Spleen (tissue), 11 donors: ENCODE data around the gene IFFO2. TPM values are rescaled to one million over a fixed set of nuclear protein-coding genes. Genes with fewer than 3 reads are reported as not detected.

Experiments used
- DNase-seq: peaks from one replicate; pipeline ENCODE4 v3.0.0-alpha.2; 2020
- H3K27ac ChIP-seq, 8 donors: fragments of 200-600 bp; sonication (generic) in 7 of 8; 1 replicate in 4 of 8; 2 replicates in 4 of 8; pipeline versions ENCODE4 v1.5.0 to v1.8.0; 2016 to 2021; ENCODE audit warnings: inconsistent platforms in 4 of 8, mild to moderate bottlenecking in 4 of 8, moderate library complexity in 1 of 8
- H3K27me3 ChIP-seq, 7 donors: fragments of 200-600 bp; sonication (generic) in 6 of 7; replicated peaks in 1 of 7; 1 replicate in 4 of 7; 2 replicates in 3 of 7; pipeline versions ENCODE4 v1.5.0 to v1.8.0; 2016 to 2021; ENCODE audit warnings: inconsistent platforms in 3 of 7, mild to moderate bottlenecking in 1 of 7
- H3K36me3 ChIP-seq, 6 donors: fragments of 200-600 bp; sonication (generic) in 5 of 6; 1 replicate in 4 of 6; 2 replicates in 2 of 6; pipeline versions ENCODE4 v1.5.0 to v1.8.0; 2016 to 2021; ENCODE audit warnings: inconsistent platforms in 2 of 6
- H3K4me1 ChIP-seq, 6 donors: fragments of 200-600 bp; sonication (generic) in 5 of 6; 1 replicate in 3 of 6; 2 replicates in 3 of 6; pipeline versions ENCODE4 v1.5.0 to v1.8.0; 2016 to 2021; ENCODE audit warnings: inconsistent platforms in 3 of 6
- H3K4me3 ChIP-seq, 8 donors: fragments of 200-600 bp; sonication (generic) in 7 of 8; 1 replicate in 4 of 8; 2 replicates in 4 of 8; pipeline versions ENCODE4 v1.5.0 to v1.8.0; 2016 to 2021; ENCODE audit warnings: inconsistent platforms in 4 of 8, mild to moderate bottlenecking in 4 of 8, moderate library complexity in 2 of 8
- H3K9me3 ChIP-seq, 8 donors: fragments of 200-600 bp; sonication (generic) in 7 of 8; 1 replicate in 4 of 8; 2 replicates in 4 of 8; pipeline versions ENCODE4 v1.5.0 to v1.8.0; 2016 to 2021; ENCODE audit warnings: inconsistent platforms in 4 of 8
- POLR2A ChIP-seq, 3 donors: fragments of 450-650 bp; IDR thresholded peaks; one replicate each; pipeline ENCODE4 v1.5.1; 2017; ENCODE audit warnings: antibody characterized with exemption in 3 of 3, mild to moderate bottlenecking in 1 of 3
- POLR2AphosphoS5 ChIP-seq, 3 donors: sonication (generic); formaldehyde crosslinking; IDR thresholded peaks; one replicate each; pipeline ENCODE4 v1.5.1; 2017; ENCODE audit warnings: antibody characterized with exemption in 3 of 3
- WGBS, 5 donors: extraction: QIAGEN DNeasy Blood & Tissue Kit in 3 of 5; methylation state at CpG; one replicate each; pipeline versions ENCODE4 v1.1.5 to v1.1.7; 2013 to 2018; 5-methylcytosine and 5-hydroxymethylcytosine counted together
- intact Hi-C: fragments of 100-400 bp; cut with DNase I; formaldehyde crosslinking; loops from one replicate; pipeline ENCODE4 v1.15.0; 2023; ENCODE audit warnings: low total_unique reads
- polyA plus RNA-seq, 3 donors: library from polyadenylated mRNA; stranded (reverse); fragments of 200-250 nt; gene quantifications; one replicate each; pipeline ENCODE4 v1.2.1, GENCODE V29; 2013
- total RNA-seq, 7 donors: library from RNA; depleted of rRNA in 3 of 7; stranded (reverse); fragments of >200 nt in 3 of 7; fragmentation: NEBNext Ultra II Directional in 4 of 7; extraction: Animal tissue kit (Norgen Biotek cat#: 25700) in 4 of 7; gene quantifications; one replicate each; pipeline versions ENCODE4 v1.1.0 to v1.2.1, GENCODE V29; 2016 to 2021
- TF ChIP-seq, protein P1 (sequence below), 11 experiments: fragments of 200-600 bp in 7 of 11; fragments of 450-650 bp in 4 of 11; sonication (generic) in 4 of 11; IDR thresholded peaks in 8 of 11; conservative IDR thresholded peaks in 3 of 11; 1 replicate in 7 of 11; 2 replicates in 4 of 11; pipeline versions ENCODE4 v1.4.0 to v1.8.0; 2016 to 2021; ENCODE audit warnings: antibody characterized with exemption in 11 of 11, inconsistent platforms in 4 of 11, mild to moderate bottlenecking in 1 of 11
- donor health status: healthy with polysubstance abuse.
- donor health status: DM: no; HTN: no; CAD: no; lungs with moderate emphysema.
- donor health status: DM: no; HTN: no; CAD: no.
- donor health status: Bipolar disorder and iron deficiency.
- donor health status: healthy.
- donor health status: DM: no; HTN: no; CAD: no.
- donor health status: DM: yes; HTN: yes; CAD: no.

The IFFO2 gene
- total and polyA plus RNA-seq, 10 donors = 2.7 to 19.7 (median 14.8) TPM

DNA sequence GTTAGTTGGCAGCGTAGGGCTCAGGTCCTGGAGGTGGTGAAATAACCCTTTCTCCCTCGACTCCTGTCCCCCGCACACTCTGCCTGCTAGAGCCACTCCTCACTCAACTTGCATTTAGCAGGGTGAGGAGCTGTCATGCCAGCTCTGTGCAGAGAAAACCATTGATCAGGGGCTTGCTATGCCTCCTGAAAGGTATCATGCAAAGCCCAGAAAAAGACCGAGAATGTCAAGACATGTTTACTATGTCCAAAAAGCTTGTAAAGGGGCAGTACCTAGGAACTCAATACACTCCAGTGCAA, 72.1 kb downstream of the IFFO2 start:
- WGBS, 5 donors = 69 to 80% (median 75%) methylated on average over 4 of the region's 4 CpGs
- no peak for TF ChIP-seq POLR2AphosphoS5 (IDR thresholded peaks at IDR 0.05)
- TF ChIP-seq, protein P1, sequence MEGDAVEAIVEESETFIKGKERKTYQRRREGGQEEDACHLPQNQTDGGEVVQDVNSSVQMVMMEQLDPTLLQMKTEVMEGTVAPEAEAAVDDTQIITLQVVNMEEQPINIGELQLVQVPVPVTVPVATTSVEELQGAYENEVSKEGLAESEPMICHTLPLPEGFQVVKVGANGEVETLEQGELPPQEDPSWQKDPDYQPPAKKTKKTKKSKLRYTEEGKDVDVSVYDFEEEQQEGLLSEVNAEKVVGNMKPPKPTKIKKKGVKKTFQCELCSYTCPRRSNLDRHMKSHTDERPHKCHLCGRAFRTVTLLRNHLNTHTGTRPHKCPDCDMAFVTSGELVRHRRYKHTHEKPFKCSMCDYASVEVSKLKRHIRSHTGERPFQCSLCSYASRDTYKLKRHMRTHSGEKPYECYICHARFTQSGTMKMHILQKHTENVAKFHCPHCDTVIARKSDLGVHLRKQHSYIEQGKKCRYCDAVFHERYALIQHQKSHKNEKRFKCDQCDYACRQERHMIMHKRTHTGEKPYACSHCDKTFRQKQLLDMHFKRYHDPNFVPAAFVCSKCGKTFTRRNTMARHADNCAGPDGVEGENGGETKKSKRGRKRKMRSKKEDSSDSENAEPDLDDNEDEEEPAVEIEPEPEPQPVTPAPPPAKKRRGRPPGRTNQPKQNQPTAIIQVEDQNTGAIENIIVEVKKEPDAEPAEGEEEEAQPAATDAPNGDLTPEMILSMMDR (IDR thresholded peaks at IDR 0.05 in 8 of 11, conservative IDR thresholded peaks at IDR 0.05 in 3 of 11) = peak in 4 of 11 experiments; percentile 8 to 53 (median 10)
- no peak for TF ChIP-seq POLR2A (IDR thresholded peaks at IDR 0.05)
- Histone ChIP-seq H3K4me3 (no peak overlapping the region), H3K36me3 (peaks cover 0 to 92% (median 11%) of the 10 kb centered on the region in 6 donors), H3K9me3 (no peaks in the 10 kb centered on the region), H3K27ac (no peak overlapping the region), H3K27me3 (no peaks in the 10 kb centered on the region), H3K4me1 (no peaks in the 10 kb centered on the region)
- intact Hi-C loops = no loop called here
- DNase-seq = no peak

DNA sequence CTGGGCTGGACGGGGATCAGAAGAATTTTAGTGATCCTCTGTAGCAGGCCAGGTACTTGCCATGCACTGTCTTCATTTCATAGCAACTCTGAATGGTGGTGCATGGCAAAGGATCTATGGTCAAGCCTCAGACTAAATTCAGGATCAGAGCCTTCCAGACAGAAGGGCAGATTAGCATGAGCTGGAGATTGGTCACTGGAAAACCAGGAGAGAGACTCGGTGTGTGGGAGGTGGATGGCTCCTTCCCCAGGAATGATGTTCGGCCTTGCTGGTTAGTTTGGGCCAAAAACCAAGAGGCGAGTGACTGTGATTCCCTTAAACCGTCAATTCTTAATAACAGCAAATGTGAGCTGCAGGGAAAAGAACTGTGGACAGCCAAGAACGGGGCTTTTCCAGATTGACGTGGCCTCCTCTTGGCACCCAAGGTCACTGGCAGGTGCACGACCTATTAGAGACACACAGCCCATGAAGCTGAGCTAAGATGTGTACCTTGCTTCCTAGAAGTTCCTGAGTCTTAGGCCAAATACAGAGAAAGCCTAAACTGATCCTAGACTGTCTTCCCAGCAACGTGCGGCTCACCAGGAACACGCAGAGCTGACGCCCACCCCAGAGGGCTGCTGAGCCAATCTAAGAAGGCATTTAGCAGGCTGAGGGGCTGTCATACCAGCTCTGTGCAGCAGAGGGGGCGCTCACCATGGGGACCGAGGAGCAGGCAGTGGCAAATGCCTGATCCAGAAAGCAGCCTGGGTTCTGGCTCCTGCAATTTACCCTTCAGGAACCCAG, 72.6 kb downstream of the IFFO2 start:
- no peak overlapping the region for H3K4me3 ChIP-seq
- H3K4me1 ChIP-seq = no peaks in the 10 kb centered on the region
- no peaks in the 10 kb centered on the region for H3K9me3 ChIP-seq
- TF ChIP-seq POLR2A (IDR thresholded peaks at IDR 0.05) (no peak), POLR2AphosphoS5 (IDR thresholded peaks at IDR 0.05) (peak in 1 of 3 donors; percentile 13)
- TF ChIP-seq, protein P1 (IDR thresholded peaks at IDR 0.05 in 8 of 11, conservative IDR thresholded peaks at IDR 0.05 in 3 of 11) = peak; percentile 81 to 94 (median 89)
- H3K27ac ChIP-seq = no peak overlapping the region
- WGBS, 5 donors = 55 to 60% (median 57%) methylated on average over 14 of the region's 14 CpGs
- peak; percentile 88 for DNase-seq
- H3K36me3 ChIP-seq = peaks cover 0 to 92% (median 11%) of the 10 kb centered on the region in 6 donors
- H3K27me3 ChIP-seq = no peaks in the 10 kb centered on the region
- intact Hi-C loops = no loop called here

DNA sequence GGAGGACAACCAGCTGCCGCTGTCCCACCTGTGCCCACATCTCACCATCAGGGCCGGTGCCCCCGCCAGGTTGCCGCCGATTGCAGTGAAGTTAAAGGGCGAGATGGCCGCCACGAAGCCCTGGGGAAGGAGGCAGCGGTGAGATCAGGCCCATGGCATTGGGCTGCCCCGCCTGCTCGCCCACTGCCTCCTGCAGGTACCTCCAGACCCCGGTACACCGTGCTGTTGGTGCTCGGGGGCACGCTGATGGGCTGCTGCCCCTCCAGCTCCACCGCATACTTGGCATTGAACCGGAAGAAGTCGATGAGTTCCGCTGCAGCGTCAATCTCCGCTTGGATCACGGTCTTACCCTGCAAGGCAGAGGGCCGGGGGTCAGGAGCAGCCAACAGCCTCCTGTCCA, 73.4 kb downstream of the IFFO2 start:
- DNase-seq = no peak
- Histone ChIP-seq H3K36me3 (peaks cover 0 to 91% (median 11%) of the 10 kb centered on the region in 6 donors), H3K4me3 (no peak overlapping the region), H3K9me3 (no peaks in the 10 kb centered on the region), H3K27me3 (no peaks in the 10 kb centered on the region), H3K4me1 (no peaks in the 10 kb centered on the region), H3K27ac (no peak overlapping the region)
- WGBS, 5 donors = 90 to 98% (median 95%) methylated on average over 7 to 23 of the region's 23 CpGs
- intact Hi-C loops = no loop called here
- TF ChIP-seq, protein P1 (IDR thresholded peaks at IDR 0.05 in 8 of 11, conservative IDR thresholded peaks at IDR 0.05 in 3 of 11) = no peak
- TF ChIP-seq POLR2AphosphoS5 (IDR thresholded peaks at IDR 0.05) = peak in 1 of 3 donors; percentile 14

DNA sequence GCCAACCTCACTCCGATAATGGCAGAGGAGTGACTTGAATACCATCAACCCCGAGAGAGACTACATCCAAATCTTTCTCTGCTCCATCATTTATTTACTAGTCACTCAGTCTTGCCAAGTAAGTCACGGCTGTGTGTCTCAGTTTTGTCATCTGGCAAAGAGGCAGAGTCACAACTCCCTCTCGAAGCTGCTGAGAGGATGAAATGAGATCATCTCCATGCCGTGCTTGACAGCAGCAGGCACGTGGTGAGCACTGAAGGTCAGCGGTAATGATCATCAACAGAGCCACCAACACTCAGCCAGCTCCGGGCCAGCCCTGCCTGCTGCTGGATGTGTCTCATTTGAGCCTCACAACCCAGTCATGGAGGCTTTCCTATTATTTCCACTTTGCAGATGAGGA, 74.0 kb downstream of the IFFO2 start:
- H3K27me3 ChIP-seq = no peaks in the 10 kb centered on the region
- no peaks in the 10 kb centered on the region for H3K9me3 ChIP-seq
- TF ChIP-seq POLR2A (IDR thresholded peaks at IDR 0.05) (no peak), POLR2AphosphoS5 (IDR thresholded peaks at IDR 0.05) (no peak)
- TF ChIP-seq, protein P1 (IDR thresholded peaks at IDR 0.05 in 8 of 11, conservative IDR thresholded peaks at IDR 0.05 in 3 of 11) = no peak
- no peak overlapping the region for H3K4me3 ChIP-seq
- intact Hi-C loops = no loop called here
- no peaks in the 10 kb centered on the region for H3K4me1 ChIP-seq
- WGBS, 5 donors = 67 to 85% (median 77%) methylated on average over 6 to 8 of the region's 8 CpGs
- peaks cover 0 to 91% (median 11%) of the 10 kb centered on the region in 6 donors for H3K36me3 ChIP-seq
- DNase-seq = no peak
- no peak overlapping the region for H3K27ac ChIP-seq
